GM15510 (cell line): Measurements from ENCODE around the gene CTSW.

Experiments
- POLR2A ChIP-seq: IDR thresholded peaks from 3 replicates; pipeline ENCODE4 v1.6.1; 2011; ENCODE audit warnings: borderline replicate concordance; ENCODE audit not compliant: insufficient read length; ENCODE audit errors: extremely low read depth

CTSW gene

GRCh38 chr11:65854161-65854592 lies 25.5 kb upstream of the CTSW start:
- no peak for TF ChIP-seq POLR2A

- no peak for TF ChIP-seq POLR2A
Observed at GRCh38 chr11:65854852-65855837, 24.5 kb upstream of the CTSW start.

GRCh38 chr11:65855927-65856363 lies 23.7 kb upstream of the CTSW start:
- no peak for TF ChIP-seq POLR2A

- TF ChIP-seq POLR2A: peak; percentile 70
Observed at GRCh38 chr11:65856689-65857499, 22.7 kb upstream of the CTSW start.

GRCh38 chr11:65857500-65857852 lies 22.2 kb upstream of the CTSW start:
- no peak for TF ChIP-seq POLR2A

GRCh38 chr11:65857853-65858680 lies 21.6 kb upstream of the CTSW start, which contains the start of gene CFL1:
TSS of gene CFL1 (minus strand) at chr11:65858180. CDS start at chr11:65858099, 81 bp downstream.
- peak; percentile 99 for TF ChIP-seq POLR2A

GRCh38 chr11:65858681-65859087 lies 21.0 kb upstream of the CTSW start:
- no peak for TF ChIP-seq POLR2A

GRCh38 chr11:65859095-65859811 lies 20.4 kb upstream of the CTSW start:
- TF ChIP-seq POLR2A: peak; percentile 98

GRCh38 chr11:65859812-65860277 lies 19.8 kb upstream of the CTSW start:
- TF ChIP-seq POLR2A: no peak

- peak; percentile 69 for TF ChIP-seq POLR2A
Observed at GRCh38 chr11:65860278-65861164, 19.1 kb upstream of the CTSW start, which contains the start of gene MUS81. TSS of gene MUS81 (plus strand) at chr11:65860433. CDS start at chr11:65860754, 321 bp downstream.

- TF ChIP-seq POLR2A: no peak
Observed at GRCh38 chr11:65861165-65861505, 18.5 kb upstream of the CTSW start.

- TF ChIP-seq POLR2A: no peak
Observed at GRCh38 chr11:65861533-65862183, 18.0 kb upstream of the CTSW start.
